WI38 (cell line): Measurements from ENCODE around the gene WWC2.
"Not testable (repeated sequence)": the region's sequence is repeated elsewhere in the genome, so short reads cannot be mapped to it uniquely, and the experiment has no call there.

Experiments used
- H3K4me3 ChIP-seq: 2 replicates; pipeline ENCODE4 v1.5.1; 2011; ENCODE audit warnings: low read depth, mild to moderate bottlenecking, control low read depth, low read length
- CTCF ChIP-seq: IDR thresholded peaks from 2 replicates; pipeline ENCODE4 v1.5.1; 2012; ENCODE audit warnings: low read depth, mild to moderate bottlenecking, control low read depth, low read length

WWC2 gene

DNA sequence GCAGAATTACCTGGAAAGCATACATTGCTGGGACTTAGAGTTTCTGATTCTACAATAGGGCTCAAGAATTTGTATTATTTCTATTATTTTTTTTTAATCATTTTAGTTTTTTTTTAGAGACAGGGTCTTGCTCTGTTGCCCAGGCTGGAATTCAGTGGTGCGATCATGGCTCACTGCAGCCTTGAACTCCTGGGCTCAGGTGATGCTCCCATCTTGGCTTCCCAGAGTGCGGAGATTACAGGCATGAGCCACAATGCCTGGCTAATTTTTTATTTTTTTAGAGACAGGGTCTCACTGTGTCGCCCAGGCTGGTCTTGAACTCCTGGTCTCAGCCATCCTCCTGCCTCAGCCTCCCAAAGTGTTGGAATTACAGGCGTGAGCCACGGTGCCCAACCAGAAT, 92.6 kb downstream of the WWC2 start:
- H3K4me3 ChIP-seq = no peak overlapping the region
- TF ChIP-seq CTCF = no peak

- TF ChIP-seq CTCF = no peak
- no peak overlapping the region for H3K4me3 ChIP-seq
Measured at GRCh38 chr4:183192571-183192970, 93.5 kb downstream of the WWC2 start.

DNA sequence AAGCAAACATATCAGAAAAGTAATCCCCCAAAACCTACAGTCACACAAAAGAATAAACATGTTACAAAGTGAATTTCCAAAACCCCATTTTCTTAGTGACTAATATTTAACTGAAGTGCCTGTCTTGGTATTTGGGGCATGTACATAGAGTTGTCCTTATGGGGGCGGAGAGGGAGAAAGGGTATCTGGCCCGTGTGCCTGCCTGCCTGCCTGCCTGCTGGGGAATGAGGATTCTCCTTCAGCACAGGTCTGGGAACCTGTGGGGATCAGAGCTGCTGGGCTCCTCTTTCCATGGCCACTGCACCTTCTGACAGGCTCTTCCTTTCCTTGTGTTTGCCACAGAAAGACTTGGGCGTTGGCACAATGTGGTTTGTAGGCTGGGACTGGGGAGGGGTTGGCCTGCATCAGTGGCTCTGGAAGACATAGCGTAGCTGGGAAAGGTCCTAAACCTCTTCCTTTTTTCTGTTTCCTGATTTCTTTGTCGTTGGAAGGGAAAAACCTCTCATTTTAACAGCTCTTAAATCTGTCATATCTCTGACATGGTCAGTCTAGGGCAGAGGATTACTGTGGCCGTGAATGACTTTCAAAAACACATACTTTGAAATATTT, 94.8 kb downstream of the WWC2 start:
- not testable (repeated sequence) for H3K4me3 ChIP-seq

- H3K4me3 ChIP-seq = no peak overlapping the region
- TF ChIP-seq CTCF = no peak
Measured at GRCh38 chr4:183195534-183195933, 96.5 kb downstream of the WWC2 start.

DNA sequence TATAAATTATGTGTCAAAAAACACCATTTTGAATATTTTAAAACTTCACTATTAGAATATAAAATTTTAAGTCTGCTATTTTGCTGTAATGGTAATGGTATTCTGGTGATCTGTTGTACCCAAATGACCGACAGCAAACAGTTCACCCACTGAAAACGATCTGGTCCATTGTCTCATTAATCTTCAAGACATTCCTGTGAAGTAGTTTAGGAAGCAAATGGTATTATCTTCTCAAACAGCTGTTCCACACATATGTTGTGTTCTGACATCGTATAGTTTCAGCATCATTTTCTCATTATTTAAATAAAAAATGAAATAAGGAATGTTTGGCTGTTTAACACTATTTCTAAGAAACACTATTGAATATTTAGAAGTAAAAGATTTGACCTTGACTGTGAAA, 98.1 kb downstream of the WWC2 start:
- no peak for TF ChIP-seq CTCF
- H3K4me3 ChIP-seq = no peak overlapping the region

GRCh38 chr4:183200453-183200852, 101.4 kb downstream of the WWC2 start:
- H3K4me3 ChIP-seq = no peak overlapping the region
- no peak for TF ChIP-seq CTCF

DNA sequence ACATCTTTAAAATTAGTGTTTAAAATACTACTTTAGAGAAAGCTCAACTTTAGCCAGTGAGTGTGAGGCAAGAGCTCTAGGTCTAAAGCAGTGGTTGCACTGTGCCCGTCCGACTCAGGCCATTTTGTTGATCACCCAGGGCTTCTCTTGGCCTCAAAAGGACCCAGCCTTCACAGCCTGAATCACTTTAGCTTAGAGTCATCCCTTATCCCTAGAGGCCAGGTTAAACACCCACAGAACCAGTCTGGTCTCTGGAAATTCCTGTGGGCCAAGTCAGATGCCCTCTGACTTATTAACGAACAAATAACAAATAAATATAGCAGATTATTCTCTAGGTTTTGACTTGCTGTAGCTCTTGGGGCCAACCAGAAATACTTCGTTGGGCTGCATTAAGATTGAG, 102.3 kb downstream of the WWC2 start:
- no peak for TF ChIP-seq CTCF
- H3K4me3 ChIP-seq = no peak overlapping the region

- no peak overlapping the region for H3K4me3 ChIP-seq
- no peak for TF ChIP-seq CTCF
Measured at GRCh38 chr4:183202523-183202922, 103.5 kb downstream of the WWC2 start.
